GM21390 (cell line): Measurements from ENCODE around the gene ZNF862.

Source experiments
- ATAC-seq: cut with Tn5 transposase; IDR thresholded peaks from one replicate; pipeline ENCODE4 v1.9.1; 2021; ENCODE audit not compliant: unreplicated experiment

ZNF862 gene

GRCh38 chr7:149838224-149838991, at the start of gene ZNF862:
TSS of gene ZNF862 (plus strand) at chr7:149838375. CDS start at chr7:149838612, 237 bp downstream.
- ATAC-seq: peak; percentile 98

GRCh38 chr7:149789101-149789500, 49.1 kb upstream of the ZNF862 start:
- ATAC-seq: no peak

- ATAC-seq: no peak
Measured at GRCh38 chr7:149790146-149790548, 48.0 kb upstream of the ZNF862 start.

GRCh38 chr7:149790754-149791360, 47.3 kb upstream of the ZNF862 start:
- no peak for ATAC-seq

- ATAC-seq: no peak
Measured at GRCh38 chr7:149791411-149792219, 46.6 kb upstream of the ZNF862 start.

- no peak for ATAC-seq
Measured at GRCh38 chr7:149792220-149792595, 46.0 kb upstream of the ZNF862 start.

GRCh38 chr7:149793261-149793660, 44.9 kb upstream of the ZNF862 start:
- ATAC-seq: no peak

- ATAC-seq: no peak
Measured at GRCh38 chr7:149794661-149795060, 43.5 kb upstream of the ZNF862 start.

GRCh38 chr7:149795126-149795525, 43.0 kb upstream of the ZNF862 start:
- no peak for ATAC-seq

- no peak for ATAC-seq
Measured at GRCh38 chr7:149796287-149796860, 41.8 kb upstream of the ZNF862 start.

GRCh38 chr7:149797771-149798170, 40.4 kb upstream of the ZNF862 start:
- ATAC-seq: no peak

GRCh38 chr7:149799397-149800168, 38.6 kb upstream of the ZNF862 start:
- ATAC-seq: no peak

- no peak for ATAC-seq
Measured at GRCh38 chr7:149800169-149800555, 38.0 kb upstream of the ZNF862 start.

GRCh38 chr7:149801002-149801566, 37.1 kb upstream of the ZNF862 start:
- ATAC-seq: no peak

GRCh38 chr7:149801816-149802215, 36.4 kb upstream of the ZNF862 start:
- no peak for ATAC-seq

- ATAC-seq: no peak
Measured at GRCh38 chr7:149802966-149803365, 35.2 kb upstream of the ZNF862 start.

- no peak for ATAC-seq
Measured at GRCh38 chr7:149803551-149804074, 34.6 kb upstream of the ZNF862 start.

GRCh38 chr7:149804106-149804505, 34.1 kb upstream of the ZNF862 start:
- no peak for ATAC-seq

GRCh38 chr7:149806726-149807125, 31.4 kb upstream of the ZNF862 start:
- no peak for ATAC-seq

GRCh38 chr7:149808311-149808710, 29.9 kb upstream of the ZNF862 start:
- no peak for ATAC-seq
